A673 (cell line): Measurements from ENCODE around the gene HSDL1.

Source experiments
- CTCF ChIP-seq: fragments of 300-800, 200-600 bp; sonication (generic); conservative IDR thresholded peaks from 2 replicates; pipeline ENCODE4 v1.5.1; 2017; ENCODE audit warnings: low read depth, mild to moderate bottlenecking, antibody characterized with exemption, low read length, moderate library complexity, mixed read lengths
- EZH2 ChIP-seq: fragments of 200-600 bp; sonication (generic); IDR thresholded peaks from 2 replicates; pipeline ENCODE4 v1.6.1; 2017; ENCODE audit warnings: borderline replicate concordance, low read depth, mild to moderate bottlenecking, mixed read lengths, antibody characterized with exemption, low read length; ENCODE audit not compliant: poor library complexity, severe bottlenecking

GRCh38 chr16:84183911-84184591, 39.1 kb upstream of the HSDL1 start:
- no peak for TF ChIP-seq EZH2
- no peak; the same call in 1 of the 2 replicates for TF ChIP-seq CTCF
